GM12865 (cell line): ENCODE results near the gene LARGE1.

ENCODE experiments used
- DNase-seq: peaks from one replicate; pipeline ENCODE4 v3.0.0; 2010; ENCODE audit warnings: low read depth
- H3K4me3 ChIP-seq: 2 replicates; pipeline ENCODE4 v1.5.1; 2011; ENCODE audit warnings: mild to moderate bottlenecking, low read depth, low read length, control low read depth
- CTCF ChIP-seq: IDR thresholded peaks from 2 replicates; pipeline ENCODE4 v1.5.1; 2011; ENCODE audit warnings: low read length, control low read depth, low read depth, inconsistent platforms; ENCODE audit not compliant: insufficient read depth; ENCODE audit errors: missing control alignments

Gene LARGE1

DNA sequence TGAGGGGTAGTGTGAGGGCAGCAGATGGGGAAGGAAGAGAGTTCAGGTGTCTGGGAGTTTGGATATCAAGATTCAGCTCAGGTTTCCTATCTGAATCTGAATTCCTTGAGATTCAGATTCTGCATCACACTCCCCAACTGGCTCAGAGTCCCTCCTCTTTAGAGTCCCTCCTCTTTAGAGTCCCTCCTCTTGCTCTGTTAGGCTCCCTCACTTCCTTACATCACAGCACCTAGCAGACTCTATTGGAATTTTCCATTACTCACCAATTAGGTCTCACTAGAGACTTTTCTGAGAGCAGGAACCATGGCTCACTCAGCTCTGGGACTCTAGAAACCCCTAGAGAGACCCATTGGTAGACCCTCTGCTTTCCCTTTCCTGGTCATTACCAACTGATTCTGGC, 558.7 kb downstream of the LARGE1 start:
- H3K4me3 ChIP-seq = no peak overlapping the region
- no peak for DNase-seq
- TF ChIP-seq CTCF = no peak

GRCh38 chr22:33357981-33358399, 562.3 kb downstream of the LARGE1 start:
- no peak for DNase-seq
- TF ChIP-seq CTCF = no peak
- H3K4me3 ChIP-seq = no peak overlapping the region

- H3K4me3 ChIP-seq = no peak overlapping the region
- TF ChIP-seq CTCF = no peak
- no peak for DNase-seq
These were observed 565.3 kb downstream of the LARGE1 start for GRCh38 chr22:33354928-33355327.

- H3K4me3 ChIP-seq = no peak overlapping the region
- DNase-seq = no peak
- no peak for TF ChIP-seq CTCF
These were observed 566.8 kb downstream of the LARGE1 start for GRCh38 chr22:33353502-33353901.

GRCh38 chr22:33352768-33353167, 567.5 kb downstream of the LARGE1 start:
- no peak overlapping the region for H3K4me3 ChIP-seq
- no peak for TF ChIP-seq CTCF
- no peak for DNase-seq

DNA sequence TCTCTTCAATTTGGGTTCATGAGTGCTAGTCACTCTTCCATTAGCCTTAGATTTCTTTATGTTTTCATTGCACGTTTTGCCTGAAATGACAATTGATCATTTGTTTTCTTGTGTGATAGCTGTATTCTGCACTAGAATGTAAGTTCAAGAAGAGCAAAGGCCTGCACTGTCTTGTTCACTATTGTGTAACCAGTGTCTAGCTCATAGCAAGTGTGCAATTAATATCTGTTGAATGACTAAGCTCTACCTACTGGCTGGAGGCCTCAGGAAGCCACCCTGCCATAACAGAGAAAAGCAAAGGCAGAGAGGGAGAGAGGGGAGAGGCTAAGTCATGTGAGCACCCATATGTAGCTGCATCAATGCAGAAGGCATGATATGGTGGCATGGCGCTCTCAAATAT, 569.3 kb downstream of the LARGE1 start:
- DNase-seq = no peak
- no peak overlapping the region for H3K4me3 ChIP-seq
- TF ChIP-seq CTCF = no peak

GRCh38 chr22:33350491-33350890, 569.8 kb downstream of the LARGE1 start:
- TF ChIP-seq CTCF = no peak
- no peak for DNase-seq

More at GRCh38 chr22:33350491-33350890, 569.8 kb downstream of the LARGE1 start:
- no peak overlapping the region for H3K4me3 ChIP-seq
